ENCODE results near the gene GBGT1. TPM values are rescaled to one million over a fixed set of nuclear protein-coding genes. Genes with fewer than 3 reads are reported as not detected.

GBGT1 gene
- total and polyA plus RNA-seq, 9 of the 15 experiments (the other 6 are each of a cell fraction or from before 2014, with no cell fraction given) = 0.55 to 25.8 (median 13.7) TPM

DNA sequence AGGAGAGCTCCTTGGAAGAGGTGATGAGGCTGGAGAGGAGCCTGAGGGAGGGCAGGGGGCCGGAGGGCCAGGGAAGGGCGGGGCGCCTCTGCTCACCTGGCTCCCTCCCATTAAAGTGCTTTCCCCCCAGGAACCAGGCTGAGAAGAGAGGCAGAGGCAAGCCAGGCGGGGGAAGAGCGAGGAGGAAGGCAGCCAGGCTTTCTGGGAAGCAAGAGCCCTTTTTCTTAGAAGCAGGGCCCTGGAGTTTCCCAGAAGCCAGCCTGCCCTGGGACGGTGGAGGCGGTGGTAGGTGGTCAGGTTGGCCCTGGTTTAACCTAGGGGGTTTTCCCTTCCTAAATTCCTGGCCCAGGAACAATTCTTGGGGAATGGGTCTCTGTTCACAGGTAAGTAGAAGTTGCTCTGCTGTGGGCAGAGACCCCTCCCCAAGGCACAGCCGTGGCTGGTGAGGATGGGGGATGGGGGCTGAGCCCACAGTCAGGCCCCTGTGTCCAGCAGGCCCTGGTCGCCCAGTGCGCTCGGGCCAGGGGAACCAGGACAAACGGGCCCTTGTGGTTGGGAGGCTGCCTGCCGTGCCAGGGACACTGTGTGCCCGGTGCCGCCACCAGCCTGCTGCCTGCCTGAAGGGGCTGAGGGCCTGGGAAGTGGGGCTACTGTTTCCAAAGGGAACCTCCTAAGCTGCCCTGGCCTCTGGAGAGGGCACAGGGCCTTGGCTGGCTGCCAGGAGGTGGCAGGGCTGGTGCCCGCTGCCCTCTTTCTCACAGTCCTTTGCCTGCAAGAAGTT, 26.1 kb downstream of the GBGT1 start:
- BruUV-seq (replicated peaks) = no TSS peak
- intact Hi-C loops (cut with micrococcal nuclease) = loop anchor here (2.0 kb wide), 1 partner anchor 15 kb away; no protein-coding TSS in a partner anchor
- H3K4me1 ChIP-seq (replicated peaks in 1 of 2; ENCODE audit: control insufficient read depth in 2 of 2, insufficient read depth in 2 of 2, low read length in 2 of 2) = peaks cover 85 to 91% of the 10 kb centered on the region in 2 experiments
- H3K4me2 ChIP-seq (ENCODE audit: insufficient read depth, low read length) = peak overlapping the region; percentile 58
- no peak overlapping the region for H2AFZ ChIP-seq (ENCODE audit: low read depth, low read length)
- peak overlapping the region; percentile 58 to 91 for H3K9ac ChIP-seq (ENCODE audit: insufficient read depth in 1 of 2, low read depth in 2 of 2, low read length in 2 of 2)
- H4K20me1 ChIP-seq (replicated peaks; ENCODE audit: control insufficient read depth, insufficient read depth, low read length) = peaks cover 10% of the 10 kb centered on the region
- H3K9me1 ChIP-seq (ENCODE audit: control insufficient read depth, insufficient read depth, low read length) = peaks cover 4% of the 10 kb centered on the region
- FAIRE-seq (peak; percentile 92), DNase-seq (ENCODE audit: extremely low read depth in 1 of 4, low spot score in 3 of 4) (peak; percentile 52 to 89 (median 68)), ATAC-seq (peak; percentile 62)
- no peaks in the 10 kb centered on the region for H3K27me3 ChIP-seq (ENCODE audit: control insufficient read depth in 2 of 2, insufficient read depth in 2 of 2, low read length in 2 of 2)
- peak overlapping the region; percentile 65 for H3K27ac ChIP-seq (ENCODE audit: extremely low read depth, low read depth, low read length)
- 24% methylated on average over 12 of the region's 16 CpGs for WGBS (ENCODE audit: insufficient coverage, low coverage, missing lambda C conversion rate)
- H3K79me2 ChIP-seq (ENCODE audit: control insufficient read depth, insufficient read depth, low read length) = peaks cover 95% of the 10 kb centered on the region
- CTCF ChIA-PET (ENCODE audit: low intra/inter-chr PET ratio) = interaction anchor here (1.2 kb wide), 1 partner anchor 10 kb away, joined by 3 read pairs; no protein-coding TSS in a partner anchor
- in situ Hi-C loops (cut with MboI) = no loop called here
- H3K36me3 ChIP-seq (ENCODE audit: control insufficient read depth, insufficient read depth, low read length) = peaks cover 21% of the 10 kb centered on the region; the same call in 2 of the 3 replicates
- no peak overlapping the region for H3K4me3 ChIP-seq
- POLR2A ChIA-PET = interaction anchor here (0.6 to 1.6 kb wide), 3 partner anchors 9 to 39 kb away, joined by 3 to 8 read pairs (median 8); no protein-coding TSS in a partner anchor
- H3K9me3 ChIP-seq (replicated peaks; ENCODE audit: control insufficient read depth, insufficient read depth, low read depth, low read length) = no peaks in the 10 kb centered on the region
- TF ChIP-seq PRPF4 (IDR thresholded peaks at IDR 0.05; ENCODE audit: insufficient read depth, low read depth, low read length, poor library complexity, severe bottlenecking) = no peak
- peak; percentile 33; the same call in 1 of the 2 replicates for TF ChIP-seq DPF2 (IDR thresholded peaks at IDR 0.05)
- no peak for TF ChIP-seq BHLHE40 (IDR thresholded peaks at IDR 0.05; ENCODE audit: low read length)
- TF ChIP-seq HNRNPL (IDR thresholded peaks at IDR 0.05; ENCODE audit: low read depth, low read length) = peak; percentile 75; the same call in 1 of the 2 replicates
- TF ChIP-seq SAP30 (IDR thresholded peaks at IDR 0.05; ENCODE audit: borderline replicate concordance, insufficient read depth, low read depth, low read length, poor library complexity, severe bottlenecking) = no peak
- no peak for TF ChIP-seq RNF2 (IDR thresholded peaks at IDR 0.05)
- peak; percentile 70 for TF ChIP-seq EGR1 (conservative IDR thresholded peaks at IDR 0.05)
- 0 out of 2 replicates have a peak, but pooled peaks have one; percentile 13 for TF ChIP-seq MTA1 (IDR thresholded peaks at IDR 0.05; ENCODE audit: borderline replicate concordance)
- TF ChIP-seq NFIC (IDR thresholded peaks at IDR 0.05) = peak; percentile 90
- no peak for TF ChIP-seq SETDB1 (IDR thresholded peaks at IDR 0.05; ENCODE audit: low read length)
- TF ChIP-seq RHOXF2B (CRISPR knock-in tag; conservative IDR thresholded peaks at IDR 0.05) = no peak
- TF ChIP-seq ZNF146 (CRISPR knock-in tag; IDR thresholded peaks at IDR 0.05; ENCODE audit: unreplicated experiment) = no peak
- TF ChIP-seq NR4A1 (CRISPR knock-in tag; IDR thresholded peaks at IDR 0.05) = no peak
- 0 out of 2 replicates have a peak, but pooled peaks have one; percentile 19 for TF ChIP-seq NR4A1 (tag; IDR thresholded peaks at IDR 0.05)
- no peak for TF ChIP-seq ELF2 (CRISPR knock-in tag; IDR thresholded peaks at IDR 0.05)
- TF ChIP-seq, protein P1, sequence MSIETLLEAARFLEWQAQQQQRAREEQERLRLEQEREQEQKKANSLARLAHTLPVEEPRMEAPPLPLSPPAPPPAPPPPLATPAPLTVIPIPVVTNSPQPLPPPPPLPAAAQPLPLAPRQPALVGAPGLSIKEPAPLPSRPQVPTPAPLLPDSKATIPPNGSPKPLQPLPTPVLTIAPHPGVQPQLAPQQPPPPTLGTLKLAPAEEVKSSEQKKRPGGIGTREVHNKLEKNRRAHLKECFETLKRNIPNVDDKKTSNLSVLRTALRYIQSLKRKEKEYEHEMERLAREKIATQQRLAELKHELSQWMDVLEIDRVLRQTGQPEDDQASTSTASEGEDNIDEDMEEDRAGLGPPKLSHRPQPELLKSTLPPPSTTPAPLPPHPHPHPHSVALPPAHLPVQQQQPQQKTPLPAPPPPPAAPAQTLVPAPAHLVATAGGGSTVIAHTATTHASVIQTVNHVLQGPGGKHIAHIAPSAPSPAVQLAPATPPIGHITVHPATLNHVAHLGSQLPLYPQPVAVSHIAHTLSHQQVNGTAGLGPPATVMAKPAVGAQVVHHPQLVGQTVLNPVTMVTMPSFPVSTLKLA (conservative IDR thresholded peaks at IDR 0.05) = peak in 1 of 2 experiments; percentile 53; a peak in 2 of 4 replicates
- peak; percentile 71 for TF ChIP-seq FOXP1 (CRISPR knock-in tag; IDR thresholded peaks at IDR 0.05)
- no peak for TF ChIP-seq SREBF2 (CRISPR knock-in tag; IDR thresholded peaks at IDR 0.05)
- TF ChIP-seq L3MBTL2 (IDR thresholded peaks at IDR 0.05) = peak; percentile 29; the same call in 1 of the 2 replicates
- TF ChIP-seq ZFP36 (IDR thresholded peaks at IDR 0.05; ENCODE audit: low read depth, low read length, partially characterized antibody) = peak; percentile 66
- TF ChIP-seq EP400 (IDR thresholded peaks at IDR 0.05) = no peak
- no peak for TF ChIP-seq FOS (IDR thresholded peaks at IDR 0.05; ENCODE audit: extremely low read depth, insufficient read length)
- peak; percentile 72; the same call in 1 of the 2 replicates for TF ChIP-seq CTBP1 (IDR thresholded peaks at IDR 0.05; ENCODE audit: borderline replicate concordance)
- no peak for TF ChIP-seq POLR3G (IDR thresholded peaks at IDR 0.05; ENCODE audit: extremely low read depth, insufficient read length, insufficient replicate concordance)

All from K562 (cell line).